Caco-2 (cell line): ENCODE measurements around the gene CTDNEP1. TPM values are rescaled to one million over a fixed set of nuclear protein-coding genes. Genes with fewer than 3 reads are reported as not detected.

Source experiments
- BruUV-seq: library from RNA; stranded (reverse); fragments of 400-500 nt; replicated peaks from 2 replicates; lab custom pipeline; 2021; lab: Mats Ljungman, UMichigan
- CTCF ChIA-PET: fragments of 300-600 bp; sonication (Branson Sonifier 250); formaldehyde crosslinking; loops from one replicate; lab custom pipeline; 2022; ENCODE audit warnings: antibody characterized with exemption; lab: Charles Lee
- POLR2A ChIA-PET: fragments of 300-600 bp; sonication (Branson Sonifier 250); formaldehyde crosslinking; loops from one replicate; lab custom pipeline; 2022; ENCODE audit warnings: antibody characterized with exemption; lab: Charles Lee
- DNase-seq, 2 experiments: peaks; one replicate each; pipeline versions ENCODE4 v3.0.0 to v3.0.0-alpha.2; 2020 to 2022
- H3K27me3 ChIP-seq: replicated peaks from 2 replicates; pipeline ENCODE4 v1.6.0; 2011; ENCODE audit warnings: low read length; ENCODE audit not compliant: control insufficient read depth, insufficient read depth
- H3K36me3 ChIP-seq: 2 replicates; pipeline ENCODE4 v1.5.1; 2011; ENCODE audit warnings: low read length; ENCODE audit not compliant: control insufficient read depth, insufficient read depth
- H3K4me1 ChIP-seq: fragments of 250-450 bp; sonication (Bioruptor Pico); 2 replicates; pipeline ENCODE4 v1.5.1; 2020; ENCODE audit warnings: mild to moderate bottlenecking
- H3K4me3 ChIP-seq: 2 replicates; pipeline ENCODE4 v1.5.1; 2011; ENCODE audit warnings: low read depth, mild to moderate bottlenecking, control low read depth, low read length
- H3K9me3 ChIP-seq: fragments of 250-450 bp; sonication (Bioruptor Pico); 2 replicates; pipeline ENCODE4 v1.5.1; 2020; ENCODE audit warnings: mild to moderate bottlenecking, moderate library complexity
- H3K27ac Mint-ChIP-seq: one replicate; pipeline ENCODE4 v1.8.0; 2022; ENCODE audit warnings: mixed read lengths; ENCODE audit not compliant: unreplicated experiment
- H3K27me3 Mint-ChIP-seq: one replicate; pipeline ENCODE4 v1.8.0; 2022; ENCODE audit warnings: mixed read lengths; ENCODE audit not compliant: insufficient read depth, unreplicated experiment
- H3K36me3 Mint-ChIP-seq: one replicate; pipeline ENCODE4 v1.8.0; 2022; ENCODE audit warnings: mild to moderate bottlenecking, mixed read lengths; ENCODE audit not compliant: insufficient read depth, unreplicated experiment
- H3K4me1 Mint-ChIP-seq: one replicate; pipeline ENCODE4 v1.8.0; 2022; ENCODE audit warnings: low read depth, mixed read lengths; ENCODE audit not compliant: unreplicated experiment
- H3K4me3 Mint-ChIP-seq: one replicate; pipeline ENCODE4 v1.8.0; 2022; ENCODE audit warnings: mild to moderate bottlenecking, moderate library complexity, mixed read lengths; ENCODE audit not compliant: unreplicated experiment
- H3K9me3 Mint-ChIP-seq: one replicate; pipeline ENCODE4 v1.8.0; 2022; ENCODE audit warnings: mixed read lengths; ENCODE audit not compliant: unreplicated experiment
- intact Hi-C: fragments of 100-400 bp; cut with micrococcal nuclease; formaldehyde crosslinking; loops from one replicate; pipeline ENCODE4 v1.10.0; 2022; ENCODE audit not compliant: unreplicated experiment
- total RNA-seq: library from RNA; stranded (reverse); gene quantifications from 2 replicates; pipeline ENCODE4 v1.2.3, GENCODE V29; 2022
- TF ChIP-seq, protein P1 (sequence below), 2 experiments: fragments of 200-600 bp in 1 of 2; IDR thresholded peaks; 1 replicate in 1 of 2; 2 replicates in 1 of 2; pipeline versions ENCODE4 v1.5.1 to v1.8.0; 2011 to 2022; ENCODE audit warnings: antibody characterized with exemption in 1 of 2, control low read depth in 1 of 2, inconsistent platforms in 1 of 2, low read depth in 1 of 2, low read length in 1 of 2, mild to moderate bottlenecking in 1 of 2, moderate library complexity in 1 of 2; ENCODE audit not compliant: insufficient read depth in 1 of 2, severe bottlenecking in 1 of 2, unreplicated experiment in 1 of 2

The CTDNEP1 gene
- total RNA-seq, 1 experiment from 2014 or later, result 71.1 TPM

DNA sequence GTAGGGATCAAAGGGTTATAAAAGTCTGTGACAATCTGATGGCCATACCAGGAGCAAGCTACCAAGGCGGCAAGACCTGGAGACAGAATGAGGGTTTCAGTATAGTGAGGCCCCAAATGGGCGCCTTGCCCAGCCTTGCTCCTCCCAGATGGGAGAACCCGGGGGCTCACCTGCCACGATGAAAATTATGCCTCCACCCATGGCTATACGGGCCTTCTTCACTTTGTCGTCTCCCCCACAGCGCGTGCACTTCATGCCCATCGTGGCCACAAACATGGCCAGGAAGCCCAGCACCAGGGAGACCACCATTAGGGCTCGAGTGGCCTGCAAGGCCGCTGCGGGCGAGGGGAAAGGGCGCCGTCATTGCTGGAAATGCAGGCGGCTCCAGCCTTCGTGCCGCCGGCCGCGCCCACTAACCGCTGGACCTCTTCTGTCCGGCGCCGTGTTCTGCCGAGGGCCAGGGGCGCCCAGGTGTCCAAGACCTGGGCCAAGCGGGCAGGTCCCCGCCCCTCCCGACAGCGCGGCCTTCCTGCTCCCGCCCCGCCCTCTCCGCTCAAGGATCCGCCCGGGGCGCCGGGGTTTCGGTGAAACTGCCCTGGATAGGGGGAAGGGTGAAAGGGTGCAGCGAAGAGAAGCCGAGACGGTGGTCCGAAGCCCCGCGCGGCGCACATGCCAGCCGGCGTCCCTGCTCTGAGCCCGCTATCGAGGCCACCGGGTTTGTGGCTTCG, 9.3 kb upstream of the CTDNEP1 start:
- peak overlapping the region; percentile 97 for H3K27ac Mint-ChIP-seq
- DNase-seq, result peak; percentile 77 to 83
- ChIA-PET CTCF (no interaction called here), POLR2A (interaction anchor here (0.8 kb wide), 1 partner anchor 46 kb away, joined by 7 read pairs; no protein-coding TSS in a partner anchor)
- H3K36me3 Mint-ChIP-seq, result peaks cover 78% of the 10 kb centered on the region
- no TSS peak for BruUV-seq
- H3K9me3 ChIP-seq, result no peaks in the 10 kb centered on the region
- H3K36me3 ChIP-seq, result peaks cover 2% of the 10 kb centered on the region
- H3K4me1 ChIP-seq, result peaks cover 26% of the 10 kb centered on the region
- H3K4me1 Mint-ChIP-seq, result peaks cover 9% of the 10 kb centered on the region
- peak overlapping the region; percentile 99 for H3K4me3 Mint-ChIP-seq
- no peaks in the 10 kb centered on the region for H3K27me3 Mint-ChIP-seq
- intact Hi-C loops, result no loop called here
- no peaks in the 10 kb centered on the region for H3K9me3 Mint-ChIP-seq
- H3K27me3 ChIP-seq, result no peaks in the 10 kb centered on the region
- H3K4me3 ChIP-seq, result peak overlapping the region; percentile 98
- TF ChIP-seq, protein P1, sequence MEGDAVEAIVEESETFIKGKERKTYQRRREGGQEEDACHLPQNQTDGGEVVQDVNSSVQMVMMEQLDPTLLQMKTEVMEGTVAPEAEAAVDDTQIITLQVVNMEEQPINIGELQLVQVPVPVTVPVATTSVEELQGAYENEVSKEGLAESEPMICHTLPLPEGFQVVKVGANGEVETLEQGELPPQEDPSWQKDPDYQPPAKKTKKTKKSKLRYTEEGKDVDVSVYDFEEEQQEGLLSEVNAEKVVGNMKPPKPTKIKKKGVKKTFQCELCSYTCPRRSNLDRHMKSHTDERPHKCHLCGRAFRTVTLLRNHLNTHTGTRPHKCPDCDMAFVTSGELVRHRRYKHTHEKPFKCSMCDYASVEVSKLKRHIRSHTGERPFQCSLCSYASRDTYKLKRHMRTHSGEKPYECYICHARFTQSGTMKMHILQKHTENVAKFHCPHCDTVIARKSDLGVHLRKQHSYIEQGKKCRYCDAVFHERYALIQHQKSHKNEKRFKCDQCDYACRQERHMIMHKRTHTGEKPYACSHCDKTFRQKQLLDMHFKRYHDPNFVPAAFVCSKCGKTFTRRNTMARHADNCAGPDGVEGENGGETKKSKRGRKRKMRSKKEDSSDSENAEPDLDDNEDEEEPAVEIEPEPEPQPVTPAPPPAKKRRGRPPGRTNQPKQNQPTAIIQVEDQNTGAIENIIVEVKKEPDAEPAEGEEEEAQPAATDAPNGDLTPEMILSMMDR (IDR thresholded peaks at IDR 0.05; ENCODE audit: insufficient read depth in 1 of 2, low read depth in 1 of 2, low read length in 1 of 2, severe bottlenecking in 1 of 2, unreplicated experiment in 1 of 2), result no peak

DNA sequence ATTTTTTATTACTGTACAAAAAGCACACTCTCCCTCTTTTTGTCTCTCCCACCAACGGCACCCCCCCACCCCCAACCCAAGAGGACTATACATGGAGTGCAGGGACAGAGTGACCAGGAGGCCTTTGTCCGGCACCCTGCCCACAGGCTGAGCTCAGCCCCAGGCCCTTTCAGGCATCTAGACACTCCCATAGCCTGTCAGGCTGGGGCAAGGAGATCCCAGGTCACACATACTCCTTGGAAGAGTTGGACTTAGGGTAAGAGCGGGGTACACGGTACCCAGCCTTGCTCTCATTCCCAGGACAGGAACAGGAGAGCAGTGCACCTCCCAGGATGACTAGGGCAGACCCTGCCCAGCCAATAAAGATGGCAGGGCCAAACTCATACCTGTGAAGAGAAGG, 8.6 kb upstream of the CTDNEP1 start:
- H3K4me1 Mint-ChIP-seq, result peaks cover 9% of the 10 kb centered on the region
- H3K27ac Mint-ChIP-seq, result peak overlapping the region; percentile 97
- H3K4me3 Mint-ChIP-seq, result peak overlapping the region; percentile 99
- peak overlapping the region; percentile 98 for H3K4me3 ChIP-seq
- H3K36me3 ChIP-seq, result peaks cover 2% of the 10 kb centered on the region
- no TSS peak for BruUV-seq
- peaks cover 26% of the 10 kb centered on the region for H3K4me1 ChIP-seq
- H3K9me3 ChIP-seq, result no peaks in the 10 kb centered on the region
- H3K27me3 ChIP-seq, result no peaks in the 10 kb centered on the region
- intact Hi-C loops, result no loop called here
- ChIA-PET POLR2A (no interaction called here), CTCF (no interaction called here)
- no peaks in the 10 kb centered on the region for H3K9me3 Mint-ChIP-seq
- no peak for DNase-seq
- TF ChIP-seq, protein P1 (IDR thresholded peaks at IDR 0.05; ENCODE audit: insufficient read depth in 1 of 2, low read depth in 1 of 2, low read length in 1 of 2, severe bottlenecking in 1 of 2, unreplicated experiment in 1 of 2), result no peak
- peaks cover 83% of the 10 kb centered on the region for H3K36me3 Mint-ChIP-seq
- H3K27me3 Mint-ChIP-seq, result no peaks in the 10 kb centered on the region

DNA sequence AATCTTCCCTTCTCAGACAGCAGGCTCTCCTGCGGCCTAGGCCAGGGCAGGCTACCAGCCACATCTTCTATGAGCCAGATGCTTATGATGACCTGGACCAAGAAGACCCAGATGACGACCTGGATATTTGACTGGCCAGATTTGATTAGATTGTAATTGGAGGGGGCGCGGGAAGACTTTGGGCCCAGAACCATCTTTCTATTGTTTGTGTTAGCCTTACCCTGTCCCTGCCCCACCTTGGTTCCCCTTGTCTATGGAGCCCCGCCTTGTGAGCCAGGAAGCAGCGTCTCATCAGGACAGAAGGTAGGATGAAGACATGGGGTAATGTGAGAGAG, 8.0 kb upstream of the CTDNEP1 start:
- CTCF ChIA-PET, result no interaction called here
- H3K4me1 Mint-ChIP-seq, result peaks cover 9% of the 10 kb centered on the region

More for the DNA sequence above, 8.0 kb upstream of the CTDNEP1 start:
- Histone ChIP-seq H3K36me3 (peaks cover 2% of the 10 kb centered on the region), H3K4me3 (no peak overlapping the region), H3K9me3 (no peaks in the 10 kb centered on the region), H3K4me1 (peaks cover 24% of the 10 kb centered on the region), H3K27me3 (no peaks in the 10 kb centered on the region)
- Mint-ChIP-seq H3K4me3 (peak overlapping the region; percentile 99), H3K36me3 (peaks cover 89% of the 10 kb centered on the region), H3K27me3 (no peaks in the 10 kb centered on the region), H3K27ac (no peak overlapping the region), H3K9me3 (no peaks in the 10 kb centered on the region)
- BruUV-seq, result no TSS peak
- POLR2A ChIA-PET, result interaction anchor here (0.7 kb wide), 1 partner anchor 145 kb away, joined by 4 read pairs; the partner anchor contains the start of gene ASGR2
- TF ChIP-seq, protein P1 (IDR thresholded peaks at IDR 0.05; ENCODE audit: insufficient read depth in 1 of 2, low read depth in 1 of 2, low read length in 1 of 2, severe bottlenecking in 1 of 2, unreplicated experiment in 1 of 2), result no peak
- intact Hi-C loops, result no loop called here
- DNase-seq, result no peak
